Hippocampal formation (tissue), 2 donors: ENCODE results near the gene LNX1.

Experiments
- DNase-seq, 2 donors: peaks; one replicate each; lab custom pipeline; 2025; lab: John Stamatoyannopoulos, UW

LNX1 gene

GRCh38 chr4:53591372-53591892 is at the start of gene LNX1:
TSS of gene LNX1 (minus strand) at chr4:53591486. CDS start at chr4:53574002, 17,484 bp downstream.
- no peak for DNase-seq

DNA sequence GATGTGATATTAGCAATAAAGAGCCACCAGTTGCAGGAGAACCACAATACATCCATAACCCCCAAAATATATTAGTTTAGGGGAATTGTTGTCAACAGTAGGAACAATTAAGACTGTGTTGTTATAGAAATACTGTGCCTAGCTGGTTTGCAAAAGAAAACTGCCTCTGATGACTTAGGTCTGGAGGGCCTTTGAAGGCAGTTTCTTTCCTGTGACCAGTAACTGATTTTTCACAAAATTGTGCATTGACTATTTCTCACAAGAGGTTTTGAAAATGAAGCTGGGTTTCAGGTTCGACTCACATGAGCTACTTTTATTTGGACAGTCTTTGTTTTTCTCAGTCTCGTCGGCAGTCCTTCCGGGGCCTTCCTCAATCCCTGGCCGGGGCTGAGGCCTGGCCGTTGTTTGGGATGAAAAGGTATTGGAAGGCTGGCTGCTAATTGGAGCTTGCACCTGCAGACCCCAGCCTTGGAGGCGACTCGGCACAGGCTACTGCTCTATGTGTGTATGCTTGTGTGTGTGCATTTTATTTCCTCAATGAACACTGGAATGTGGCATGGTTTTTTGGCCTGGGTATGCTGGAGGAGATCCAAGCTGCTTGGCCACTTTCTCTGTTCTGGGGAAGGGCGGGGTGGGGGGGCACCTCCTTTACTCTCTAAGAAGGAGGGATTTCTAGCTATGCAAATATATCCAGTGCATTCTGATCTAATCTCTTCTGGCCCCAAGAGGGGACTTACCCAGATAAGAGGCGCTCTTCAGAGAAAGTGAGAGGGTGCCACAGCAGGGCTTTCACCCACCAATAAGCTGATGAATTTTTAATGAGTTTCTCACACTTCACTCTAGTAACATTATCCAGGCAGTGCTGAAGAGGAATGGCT is 49.5 kb upstream of the LNX1 start:
- DNase-seq = peak in 1 of 2 donors; percentile 10

GRCh38 chr4:53638919-53639318 is 47.6 kb upstream of the LNX1 start:
- no peak for DNase-seq

- DNase-seq = no peak
Observed at GRCh38 chr4:53637348-53637747, 46.1 kb upstream of the LNX1 start.

GRCh38 chr4:53635697-53636483 is 44.6 kb upstream of the LNX1 start:
- DNase-seq = no peak

DNA sequence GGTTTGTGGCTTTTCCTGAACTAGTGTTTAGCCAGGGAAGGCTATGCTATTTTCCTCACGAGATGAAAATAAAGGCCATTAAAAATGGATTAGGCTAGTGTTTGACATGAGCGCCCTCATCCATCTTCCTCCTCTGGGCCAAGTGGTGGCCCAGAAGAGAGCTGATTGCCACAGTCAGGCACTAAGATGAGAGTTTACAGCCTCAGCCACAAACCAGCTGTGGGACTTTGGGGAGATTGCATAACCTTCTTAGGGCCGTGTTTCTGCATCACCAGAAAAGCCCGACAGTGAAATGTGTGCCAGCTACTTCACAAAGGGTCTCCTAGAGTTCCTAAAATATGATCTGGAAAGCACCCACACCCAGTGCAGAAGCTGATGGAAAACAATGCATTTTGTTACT is 42.3 kb upstream of the LNX1 start:
- no peak for DNase-seq

DNA sequence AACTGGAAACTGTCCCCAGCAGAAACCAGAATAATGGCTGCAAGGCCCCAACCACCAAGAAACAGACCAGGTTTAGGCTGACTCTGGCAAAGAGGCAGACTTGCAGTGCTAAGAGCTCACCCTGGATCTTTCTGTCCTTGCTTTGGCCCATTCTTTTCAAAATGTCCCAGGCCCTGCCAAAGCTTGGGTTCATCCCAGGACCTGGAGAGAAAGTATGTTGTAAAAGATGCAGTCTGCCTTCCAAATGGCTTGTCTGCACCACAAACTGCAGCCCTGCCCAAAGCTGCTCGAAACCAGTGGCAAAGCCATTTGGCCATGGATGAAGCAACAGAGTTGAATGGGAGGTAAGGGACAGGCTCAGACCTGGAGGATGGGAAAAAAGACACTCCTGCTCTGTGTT is 38.0 kb upstream of the LNX1 start:
- no peak for DNase-seq

GRCh38 chr4:53626491-53626890 is 35.2 kb upstream of the LNX1 start:
- no peak for DNase-seq

GRCh38 chr4:53625888-53626287 is 34.6 kb upstream of the LNX1 start:
- DNase-seq = no peak

- DNase-seq = no peak
Observed at GRCh38 chr4:53622739-53623151, 31.5 kb upstream of the LNX1 start.

GRCh38 chr4:53620956-53621355 is 29.7 kb upstream of the LNX1 start:
- DNase-seq = no peak

DNA sequence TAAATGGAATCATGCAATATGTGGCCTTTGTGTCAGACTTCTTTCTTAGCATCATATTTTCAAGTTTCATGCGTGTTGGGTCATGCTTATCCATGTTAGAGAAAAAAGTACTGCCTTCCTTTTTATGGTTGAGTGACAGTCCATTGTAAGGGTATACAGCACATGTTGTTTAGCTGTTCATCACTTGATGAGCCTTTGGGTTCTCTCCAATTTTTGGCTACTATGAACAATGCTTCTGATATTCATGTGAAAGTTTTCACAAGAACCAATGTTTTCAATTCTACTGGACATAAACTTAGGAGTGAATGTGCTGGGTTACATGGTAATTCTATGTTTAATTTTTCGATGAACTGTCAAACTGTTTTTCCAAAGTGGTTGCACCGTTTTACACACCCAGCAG is 28.1 kb upstream of the LNX1 start:
- no peak for DNase-seq

GRCh38 chr4:53618321-53618720 is 27.0 kb upstream of the LNX1 start:
- DNase-seq = no peak

DNA sequence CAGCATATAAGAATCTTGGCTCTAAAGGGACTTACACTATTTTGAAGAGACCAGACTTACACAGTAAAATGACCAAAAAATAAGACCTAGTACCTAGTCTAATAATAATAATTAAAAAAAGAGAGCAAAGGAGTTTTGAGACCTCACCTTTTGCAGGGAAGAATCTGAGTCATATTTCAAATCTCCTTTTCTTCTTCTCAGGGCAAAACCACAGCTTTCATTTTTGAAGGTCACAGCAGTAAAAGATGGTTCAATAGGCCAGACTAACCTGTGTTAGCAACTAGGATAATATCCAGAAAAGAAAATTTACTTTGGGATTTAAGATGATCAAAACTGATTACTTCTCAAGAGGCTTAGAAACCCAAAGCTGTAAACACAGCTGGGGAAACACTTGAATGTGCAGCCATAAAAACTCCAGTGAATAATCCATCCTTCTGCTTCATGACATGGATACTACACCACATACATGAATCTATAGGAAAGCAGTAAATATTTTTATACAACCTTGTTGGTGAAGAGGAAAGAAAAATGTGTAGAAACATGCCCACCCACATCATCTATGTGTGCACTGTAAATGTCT is 25.9 kb upstream of the LNX1 start:
- no peak for DNase-seq

GRCh38 chr4:53616219-53616618 is 24.9 kb upstream of the LNX1 start:
- DNase-seq = no peak

DNA sequence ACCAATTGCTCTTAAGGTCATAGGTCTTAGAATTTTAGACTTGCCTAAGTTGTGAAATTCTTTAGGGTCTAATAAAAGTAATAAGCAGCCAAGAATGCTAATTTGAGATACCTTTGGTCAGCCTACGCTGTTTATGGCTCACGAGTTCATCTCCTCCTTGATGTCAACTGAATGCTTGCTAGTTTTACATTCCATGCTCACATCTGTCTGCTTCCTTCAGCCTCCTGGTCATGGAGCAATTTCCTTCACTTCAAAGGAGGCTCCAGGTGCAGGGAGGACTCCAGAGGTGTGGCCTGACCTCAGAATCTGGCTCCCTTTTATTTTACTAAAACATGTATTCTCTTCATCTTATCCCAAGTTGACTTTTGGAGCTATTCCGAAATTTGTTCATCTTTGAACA is 23.3 kb upstream of the LNX1 start:
- DNase-seq = no peak

GRCh38 chr4:53613428-53613827 is 22.1 kb upstream of the LNX1 start:
- no peak for DNase-seq

DNA sequence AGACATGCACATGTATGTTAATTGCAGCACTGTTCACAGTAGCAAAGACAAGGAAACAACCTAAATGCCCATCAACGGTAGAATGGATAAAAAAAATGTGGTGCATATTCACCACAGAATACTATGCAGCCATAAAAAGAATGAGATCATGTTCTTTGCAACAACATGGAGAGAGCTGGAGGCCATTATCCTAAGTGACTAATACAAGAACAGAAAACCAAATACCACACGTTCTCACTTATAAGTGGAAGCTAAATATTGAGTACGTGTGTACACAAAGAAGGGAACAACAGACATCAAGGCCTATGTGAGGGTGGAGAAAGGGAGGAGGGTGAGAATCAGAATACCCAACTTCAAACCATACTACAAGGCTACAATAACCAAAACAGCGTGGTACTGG is 17.4 kb upstream of the LNX1 start:
- DNase-seq = no peak

GRCh38 chr4:53608242-53608641 is 17.0 kb upstream of the LNX1 start:
- no peak for DNase-seq

- DNase-seq = no peak
Observed at GRCh38 chr4:53605783-53606182, 14.5 kb upstream of the LNX1 start.

GRCh38 chr4:53602390-53602789 is 11.1 kb upstream of the LNX1 start:
- DNase-seq = no peak

GRCh38 chr4:53601251-53601764 is 10.0 kb upstream of the LNX1 start:
- DNase-seq = no peak
